ENCODE data around the gene SPNS2.

DNA sequence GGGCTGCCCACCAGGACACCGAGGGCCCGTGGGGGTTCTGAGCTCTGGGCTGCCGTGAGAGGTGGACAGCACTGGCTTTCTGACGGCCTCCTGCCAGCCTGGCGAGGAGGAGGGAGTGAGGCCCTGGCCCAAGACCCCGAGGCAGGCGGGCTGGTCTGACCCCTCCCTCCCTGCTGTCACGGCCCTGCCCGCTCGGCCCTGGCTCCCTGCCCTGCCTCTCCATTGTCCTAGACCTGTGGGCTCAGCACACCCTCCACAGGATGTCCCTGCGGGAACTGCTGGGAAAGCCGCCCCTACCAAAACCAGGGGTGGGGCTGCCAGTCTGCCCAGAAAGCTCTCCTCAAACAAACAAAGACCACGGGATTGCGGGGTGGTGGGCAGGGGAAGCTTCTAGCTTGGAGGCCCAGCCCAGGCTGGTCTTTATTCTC lies 20.7 kb downstream of the SPNS2 start:
- TF ChIP-seq, protein P1, sequence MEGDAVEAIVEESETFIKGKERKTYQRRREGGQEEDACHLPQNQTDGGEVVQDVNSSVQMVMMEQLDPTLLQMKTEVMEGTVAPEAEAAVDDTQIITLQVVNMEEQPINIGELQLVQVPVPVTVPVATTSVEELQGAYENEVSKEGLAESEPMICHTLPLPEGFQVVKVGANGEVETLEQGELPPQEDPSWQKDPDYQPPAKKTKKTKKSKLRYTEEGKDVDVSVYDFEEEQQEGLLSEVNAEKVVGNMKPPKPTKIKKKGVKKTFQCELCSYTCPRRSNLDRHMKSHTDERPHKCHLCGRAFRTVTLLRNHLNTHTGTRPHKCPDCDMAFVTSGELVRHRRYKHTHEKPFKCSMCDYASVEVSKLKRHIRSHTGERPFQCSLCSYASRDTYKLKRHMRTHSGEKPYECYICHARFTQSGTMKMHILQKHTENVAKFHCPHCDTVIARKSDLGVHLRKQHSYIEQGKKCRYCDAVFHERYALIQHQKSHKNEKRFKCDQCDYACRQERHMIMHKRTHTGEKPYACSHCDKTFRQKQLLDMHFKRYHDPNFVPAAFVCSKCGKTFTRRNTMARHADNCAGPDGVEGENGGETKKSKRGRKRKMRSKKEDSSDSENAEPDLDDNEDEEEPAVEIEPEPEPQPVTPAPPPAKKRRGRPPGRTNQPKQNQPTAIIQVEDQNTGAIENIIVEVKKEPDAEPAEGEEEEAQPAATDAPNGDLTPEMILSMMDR (IDR thresholded peaks at IDR 0.05): no peak
- no peak for TF ChIP-seq EP300 (IDR thresholded peaks at IDR 0.05; ENCODE audit: borderline replicate concordance in 1 of 2, low read depth in 1 of 2, low read length in 1 of 2)
- TF ChIP-seq, protein P2, sequence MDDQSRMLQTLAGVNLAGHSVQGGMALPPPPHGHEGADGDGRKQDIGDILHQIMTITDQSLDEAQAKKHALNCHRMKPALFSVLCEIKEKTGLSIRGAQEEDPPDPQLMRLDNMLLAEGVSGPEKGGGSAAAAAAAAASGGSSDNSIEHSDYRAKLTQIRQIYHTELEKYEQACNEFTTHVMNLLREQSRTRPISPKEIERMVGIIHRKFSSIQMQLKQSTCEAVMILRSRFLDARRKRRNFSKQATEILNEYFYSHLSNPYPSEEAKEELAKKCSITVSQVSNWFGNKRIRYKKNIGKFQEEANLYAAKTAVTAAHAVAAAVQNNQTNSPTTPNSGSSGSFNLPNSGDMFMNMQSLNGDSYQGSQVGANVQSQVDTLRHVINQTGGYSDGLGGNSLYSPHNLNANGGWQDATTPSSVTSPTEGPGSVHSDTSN (IDR thresholded peaks at IDR 0.05): no peak
- no peak for TF ChIP-seq GABPA (IDR thresholded peaks at IDR 0.05; ENCODE audit: low read depth)
- no peak for TF ChIP-seq POLR2AphosphoS5 (IDR thresholded peaks at IDR 0.05; ENCODE audit: low read depth, low read length)
- no peak for TF ChIP-seq SMC3 (IDR thresholded peaks at IDR 0.05; ENCODE audit: low read depth, low read length)

Data from SK-N-SH (cell line).